Activated effector memory CD4-positive, alpha-beta T cell treated with anti-CD3 and anti-CD28 coated beads, Interleukin-2, amount 50 U/mL, for 16 hours (primary cell): Measurements from ENCODE around the gene FOXS1.

Experiments
- DNase-seq: peaks from one replicate; pipeline ENCODE4 v3.0.0-alpha.2; 2020

The FOXS1 gene

DNA sequence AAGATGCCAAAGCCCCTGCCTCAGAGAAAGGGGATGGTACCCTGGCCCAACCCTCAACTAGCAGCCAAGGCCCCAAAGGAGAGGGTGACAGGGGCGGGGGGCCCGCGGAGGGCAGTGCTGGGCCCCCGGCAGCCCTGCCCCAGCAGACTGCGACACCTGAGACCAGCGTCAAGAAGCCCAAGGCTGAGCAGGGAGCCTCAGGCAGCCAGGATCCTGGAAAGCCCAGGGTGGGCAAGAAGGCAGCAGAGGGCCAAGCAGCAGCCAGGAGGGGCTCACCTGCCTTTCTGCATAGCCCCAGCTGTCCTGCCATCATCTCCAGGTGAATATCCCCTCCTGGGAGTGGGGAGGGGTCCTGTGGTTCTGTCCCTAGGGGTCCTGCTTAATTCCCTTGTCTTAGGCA, 25.2 kb downstream of the FOXS1 start:
- peak; percentile 37 for DNase-seq

DNA sequence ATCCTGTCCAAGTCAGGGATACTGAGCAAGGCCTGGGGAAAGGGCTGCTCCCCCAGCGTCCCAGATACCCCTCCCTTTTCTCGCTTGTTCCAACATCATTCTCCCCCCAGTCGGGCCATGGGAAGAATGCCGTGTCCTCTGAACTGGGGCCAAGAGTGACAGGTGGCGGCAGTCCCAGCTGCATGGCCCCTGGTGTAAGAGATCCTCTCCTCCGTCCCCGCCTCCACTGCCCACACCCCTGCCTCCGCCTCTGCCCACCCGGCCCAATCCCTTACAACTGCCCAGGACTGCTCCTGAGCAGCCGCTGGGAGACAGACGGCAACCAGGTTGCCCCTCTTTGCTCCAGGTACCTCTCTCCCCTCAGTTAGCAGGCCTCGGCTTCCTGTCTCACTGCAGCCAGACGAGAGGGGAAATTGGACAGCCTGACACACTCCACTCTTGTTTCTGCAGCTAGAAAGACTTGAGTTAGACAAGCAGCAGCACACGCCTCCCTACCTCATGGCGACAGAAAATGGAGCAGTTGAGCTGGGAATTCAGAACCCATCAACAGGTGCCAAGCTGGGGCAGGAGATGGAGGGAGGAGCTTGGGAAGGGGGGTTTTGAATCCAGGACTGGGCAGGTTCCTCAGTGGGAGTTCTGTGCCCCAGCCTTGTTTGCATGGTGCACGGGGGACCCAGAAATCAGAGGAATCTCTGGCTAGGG, 26.2 kb downstream of the FOXS1 start, which contains the start of gene MYLK2:
TSS of gene MYLK2 (plus strand) at position 274 of the 702 bp plus-strand sequence. CDS start at position 499, 225 bp downstream.
- peak; percentile 53 for DNase-seq

DNA sequence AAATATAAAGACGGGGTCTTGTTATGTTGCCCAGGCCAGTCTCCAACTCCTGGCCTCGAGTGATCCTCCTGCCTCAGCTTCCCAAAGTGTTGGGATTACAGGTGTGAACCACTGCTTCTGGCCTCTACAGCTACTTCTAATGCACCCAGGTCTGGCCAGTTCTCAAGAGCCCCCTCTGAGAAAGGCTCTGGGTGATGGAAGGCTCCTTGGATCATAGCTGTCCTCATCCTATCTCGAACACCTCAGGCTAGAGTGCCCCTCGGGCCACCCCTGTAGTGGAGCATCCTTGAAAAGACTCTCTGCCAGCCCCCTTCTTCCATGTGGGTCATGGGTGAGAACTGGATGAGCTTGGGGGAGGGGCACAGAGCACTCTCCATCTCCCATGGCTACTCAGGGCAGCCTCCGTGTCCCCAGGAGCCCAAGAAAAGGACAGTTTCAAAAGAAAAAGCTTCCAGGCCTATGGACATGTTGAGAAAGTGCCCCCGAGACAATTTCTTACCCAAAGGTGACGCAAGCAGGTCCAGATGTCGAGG, 27.0 kb downstream of the FOXS1 start:
- DNase-seq, result peak; percentile 41

DNA sequence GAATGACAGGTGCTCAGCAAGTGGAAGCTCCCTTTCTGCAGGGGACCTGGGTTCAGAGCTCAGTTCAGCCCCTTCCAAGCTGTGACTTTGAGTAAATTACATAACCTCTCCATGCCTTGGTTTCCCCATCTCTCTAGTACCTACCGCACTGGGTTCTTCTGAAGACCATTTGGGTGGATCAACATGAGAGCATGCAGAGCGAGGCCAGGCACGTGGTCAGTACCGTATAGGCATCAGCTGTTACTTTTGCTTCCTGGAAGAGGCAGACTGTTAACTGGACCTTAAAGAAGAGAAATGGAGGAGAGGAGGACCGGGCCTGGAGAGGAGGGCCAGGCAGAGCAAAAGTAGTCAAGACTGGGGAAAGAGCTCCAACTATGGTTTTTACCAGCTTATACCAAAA, 27.9 kb downstream of the FOXS1 start:
- peak; percentile 13 for DNase-seq

DNA sequence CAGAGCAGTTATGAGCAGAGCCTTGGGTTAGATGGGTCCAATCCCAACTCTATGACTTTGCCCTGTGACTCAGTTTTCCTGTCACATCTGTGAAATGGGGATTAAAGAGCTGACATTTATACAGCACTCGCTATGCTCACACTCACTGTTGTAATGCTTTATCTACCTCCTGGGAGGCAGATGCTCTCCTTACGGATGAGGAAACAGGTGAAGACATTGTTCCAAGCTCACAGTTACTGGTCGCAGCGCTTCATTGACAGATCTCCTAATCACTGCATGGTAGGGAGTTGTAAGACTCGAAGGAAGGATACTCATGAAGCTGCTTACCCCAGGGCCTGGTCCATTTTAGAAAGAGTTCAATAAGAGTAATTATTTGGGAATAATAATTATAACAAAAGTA, 29.2 kb downstream of the FOXS1 start:
- no peak for DNase-seq

DNA sequence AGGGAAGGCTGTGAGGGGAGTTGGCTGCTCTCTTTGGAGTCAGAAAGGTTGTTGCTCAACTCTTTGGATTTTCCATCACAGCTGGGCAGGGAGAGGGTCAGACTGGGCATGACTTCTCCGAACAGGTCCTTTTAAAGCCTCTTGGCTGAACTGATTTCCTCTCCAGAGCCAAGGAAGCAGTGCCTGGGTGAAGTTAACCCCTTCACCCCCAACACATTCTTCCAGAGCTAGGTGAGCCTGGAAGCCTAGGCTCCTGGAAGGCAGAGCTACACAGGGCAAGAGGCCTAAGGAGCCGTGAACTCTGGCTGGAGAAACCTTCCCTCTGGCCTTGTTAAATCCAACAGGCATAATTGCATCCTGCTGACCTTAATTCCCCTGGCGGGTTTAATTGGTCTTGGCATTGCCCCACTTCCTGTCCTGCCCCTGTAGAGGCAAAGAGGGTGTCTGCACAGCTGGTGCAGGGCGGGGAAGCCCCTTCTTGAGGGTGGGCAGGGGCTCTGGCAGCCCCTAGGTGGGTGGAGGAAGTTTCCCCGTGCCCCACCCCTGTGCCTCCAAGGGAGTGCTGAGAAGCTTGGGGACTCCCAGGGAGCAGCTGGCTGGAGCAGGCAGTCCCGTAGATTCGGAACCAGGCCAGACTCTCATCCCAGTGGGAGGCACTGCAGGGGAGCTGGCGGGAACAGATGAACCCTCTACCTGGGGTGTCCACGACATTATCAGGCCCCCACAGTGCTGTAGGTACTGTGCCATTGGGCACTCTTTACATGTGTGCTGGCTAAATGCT, 29.8 kb downstream of the FOXS1 start:
- peak; percentile 51 for DNase-seq

DNA sequence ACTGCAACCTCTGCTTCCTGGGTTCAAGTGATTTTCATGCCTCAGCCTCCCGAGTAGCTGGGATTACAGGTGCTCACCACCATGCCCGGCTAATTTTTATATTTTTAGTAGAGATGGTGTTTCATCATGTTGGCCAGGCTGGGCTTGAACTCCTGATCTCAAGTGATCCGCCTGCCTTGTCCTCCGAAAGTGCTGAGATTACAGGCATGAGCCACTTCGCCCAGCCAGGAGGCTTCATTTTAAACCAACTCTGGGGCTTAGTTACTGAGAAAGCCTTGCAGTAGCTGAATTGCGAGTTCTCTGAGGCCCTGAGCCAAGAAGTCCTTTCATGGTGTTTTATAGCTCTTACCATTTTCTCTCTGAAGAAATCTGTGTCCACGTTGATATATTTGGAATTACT, 31.3 kb downstream of the FOXS1 start:
- peak; percentile 5 for DNase-seq

DNA sequence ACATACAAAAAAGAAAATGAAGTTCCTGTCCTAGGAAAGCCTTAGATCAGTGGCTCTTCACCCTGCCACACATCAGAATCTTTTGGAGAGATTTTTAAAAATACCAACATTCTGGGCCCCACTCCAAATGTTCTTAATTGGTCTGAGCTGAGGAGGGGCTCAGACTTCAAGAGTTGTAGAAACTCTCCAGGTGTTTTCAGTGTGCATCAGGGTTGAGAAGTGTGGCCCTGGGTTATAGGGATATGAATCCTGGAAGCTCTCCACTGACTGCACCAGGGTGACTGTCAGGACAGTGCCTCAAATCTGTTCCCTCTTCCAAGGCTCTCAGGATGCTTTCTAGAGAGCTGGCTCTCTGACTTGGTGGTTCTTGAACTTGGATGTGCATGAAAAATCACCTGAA, 31.8 kb downstream of the FOXS1 start:
- DNase-seq, result no peak

DNA sequence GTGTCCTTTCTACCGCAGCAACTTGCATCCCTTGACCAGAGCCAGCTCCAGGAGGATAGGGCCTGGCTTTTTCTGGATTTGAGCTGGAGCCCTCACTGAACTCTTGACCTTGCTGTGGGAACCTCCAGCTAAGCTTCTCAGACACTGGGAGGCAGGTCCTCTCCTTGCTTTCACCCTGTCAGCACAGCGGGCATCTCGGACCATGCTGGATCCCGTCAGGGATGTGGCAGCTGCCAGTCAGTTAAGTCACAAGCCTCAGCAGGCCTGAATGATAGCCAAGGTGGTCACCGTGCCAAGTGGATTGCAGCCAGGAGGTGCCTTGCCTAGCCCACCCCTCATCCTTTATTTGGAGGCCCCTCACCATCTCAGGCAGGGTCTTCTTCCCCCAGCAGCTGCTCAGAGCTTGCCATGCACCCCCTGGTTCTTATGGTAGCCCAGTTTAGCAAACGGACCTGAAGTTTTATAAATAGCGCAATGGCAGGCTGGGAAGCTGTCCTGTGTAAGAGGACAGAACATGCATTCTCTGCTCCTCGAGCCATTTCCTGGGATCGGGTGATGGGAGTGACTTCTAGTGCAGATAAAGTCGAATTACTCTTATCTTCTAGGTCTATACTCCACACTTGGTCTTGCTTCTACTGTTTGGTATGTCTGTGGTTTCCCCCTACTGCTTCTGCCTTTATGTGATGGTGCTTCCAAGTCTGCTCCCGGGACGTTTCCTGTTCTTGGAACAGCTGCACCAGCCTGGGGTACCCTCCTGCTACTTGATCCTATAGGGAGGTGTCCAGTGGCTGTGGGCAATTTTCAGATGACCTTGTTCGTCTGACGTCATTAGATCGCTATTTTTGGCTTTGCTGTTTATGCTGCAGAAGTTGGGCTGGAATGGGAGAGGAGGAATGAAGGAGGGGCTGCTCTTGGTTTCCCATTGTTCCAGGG, 33.3 kb downstream of the FOXS1 start:
- peak; percentile 37 for DNase-seq

DNA sequence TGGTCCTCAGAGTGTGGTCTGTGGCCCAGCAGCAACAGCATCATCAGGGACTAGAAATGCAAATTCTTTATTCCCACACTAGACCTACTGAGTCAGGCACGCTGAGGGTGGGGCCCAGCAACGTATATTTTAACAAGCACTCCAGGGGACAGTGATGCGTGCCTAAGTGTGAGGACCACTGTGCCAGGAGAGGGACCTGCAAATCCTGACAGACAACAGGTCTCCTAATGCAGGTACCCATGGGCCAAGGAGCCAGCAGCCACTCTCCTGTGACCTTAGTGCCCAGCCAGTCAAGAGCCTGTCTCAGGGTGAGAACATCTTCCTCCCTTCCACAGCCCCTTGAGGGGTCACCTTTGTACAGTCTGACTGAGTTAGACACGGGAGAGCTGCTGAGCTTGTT, 34.2 kb downstream of the FOXS1 start:
- peak; percentile 34 for DNase-seq

DNA sequence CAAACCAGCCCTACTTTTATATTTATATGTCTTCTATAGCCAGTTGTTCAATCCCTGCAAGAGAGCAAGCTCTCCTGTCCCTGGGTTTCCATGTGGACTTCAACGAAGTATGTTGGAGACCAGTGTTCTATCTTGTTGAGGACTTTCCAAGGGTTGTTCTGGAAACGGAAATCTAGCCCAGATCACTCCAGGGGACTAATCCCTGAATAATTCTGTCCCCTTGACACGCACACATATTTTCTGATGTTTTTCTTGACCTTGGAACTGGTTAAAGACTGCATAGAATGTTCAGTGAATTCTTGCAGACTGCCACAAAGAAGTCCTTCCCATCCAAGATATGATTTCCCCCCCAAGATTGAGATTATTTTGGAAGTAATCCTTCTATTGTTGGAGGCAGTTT, 35.7 kb downstream of the FOXS1 start:
- no peak for DNase-seq

DNA sequence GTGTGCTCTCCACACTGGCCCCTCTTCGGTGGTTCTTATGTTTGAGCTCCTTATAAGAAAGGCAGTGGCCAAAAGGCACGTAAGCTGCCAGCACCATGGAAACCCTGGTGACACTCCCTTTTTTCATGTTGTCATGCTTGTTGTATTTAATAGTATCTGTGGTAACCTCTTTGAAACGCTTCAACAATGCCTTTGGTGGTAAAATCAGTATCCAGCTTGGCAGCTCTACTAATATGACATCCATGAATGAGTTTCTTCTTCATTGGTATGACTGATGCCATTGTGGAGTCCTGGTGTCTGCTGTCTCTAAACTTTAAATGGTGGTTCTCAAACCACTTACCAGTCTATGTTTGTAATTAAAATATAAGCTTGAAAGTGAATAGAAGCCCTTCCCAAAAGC, 36.9 kb downstream of the FOXS1 start:
- no peak for DNase-seq

DNA sequence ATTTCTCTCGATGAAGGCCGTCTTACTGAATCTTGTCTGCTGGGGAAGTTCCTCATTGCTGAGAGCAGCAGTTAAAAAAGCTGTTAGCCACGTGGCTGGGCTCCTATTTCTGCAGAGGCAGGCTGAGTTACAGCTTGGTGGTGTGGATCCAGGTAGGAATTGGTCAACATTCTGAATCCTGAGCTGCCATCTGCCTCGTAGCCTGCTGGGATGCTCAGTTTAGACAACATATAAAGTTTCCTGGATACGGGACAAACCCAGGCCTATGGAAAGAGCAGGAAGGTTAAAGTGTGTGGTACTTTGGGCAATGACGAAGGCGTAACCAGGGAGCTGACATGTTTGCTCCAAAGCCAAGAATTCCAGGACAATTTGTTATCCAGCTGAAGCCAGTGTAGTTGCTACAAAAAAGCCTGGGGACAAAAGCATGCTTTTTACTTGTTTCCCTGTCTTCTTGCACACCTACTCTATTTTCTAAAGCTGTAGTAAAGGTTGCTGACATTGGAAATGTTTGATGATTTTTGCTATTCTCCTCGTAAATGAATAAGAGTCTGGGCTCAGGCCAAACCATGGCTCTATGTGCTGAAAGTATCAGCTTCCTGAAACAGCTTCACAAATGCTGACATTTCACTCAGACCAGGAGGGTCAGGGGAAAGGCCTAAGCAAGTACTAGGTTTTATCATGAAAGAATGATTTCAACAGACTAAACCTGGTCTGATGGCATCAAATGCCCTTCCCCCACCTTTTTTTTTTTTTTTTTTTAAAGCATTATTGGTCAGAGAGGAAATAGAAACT, 38.6 kb downstream of the FOXS1 start:
- peak; percentile 12 for DNase-seq

DNA sequence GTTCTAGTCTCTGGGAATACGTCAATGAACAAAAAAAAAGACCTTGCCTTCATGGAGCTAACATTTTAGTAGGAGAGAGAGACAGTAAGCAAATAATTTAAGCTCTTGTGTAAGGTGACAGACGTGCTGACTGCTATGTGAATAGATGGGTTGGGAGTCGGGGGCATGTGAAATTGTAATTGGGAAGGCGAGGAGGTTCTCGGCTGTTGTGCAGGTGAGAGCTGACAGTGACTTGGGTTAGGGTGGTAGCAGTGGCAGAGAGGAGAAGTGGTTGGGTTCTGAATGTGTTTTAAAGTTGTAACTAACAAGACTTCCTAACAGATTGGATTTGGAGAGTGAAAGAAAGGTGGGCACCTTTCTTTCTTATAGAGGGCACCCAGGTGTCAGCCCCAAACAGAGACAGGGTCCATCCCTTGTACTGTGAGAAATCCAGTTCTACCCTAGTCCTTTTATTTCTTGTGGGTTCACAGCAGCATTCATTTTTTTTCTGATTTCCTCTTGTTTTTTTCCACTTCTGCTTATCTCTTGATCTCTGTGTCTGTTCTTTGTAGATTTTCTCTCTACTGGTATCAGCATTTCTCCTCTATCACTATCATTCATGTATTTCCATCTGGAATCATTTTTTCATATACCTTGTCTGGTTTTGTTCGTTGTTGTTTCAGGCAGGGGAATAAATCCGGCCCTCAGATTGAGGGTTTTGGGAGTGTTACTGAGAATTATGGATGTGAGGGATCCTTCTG, 41.7 kb downstream of the FOXS1 start:
- no peak for DNase-seq

DNA sequence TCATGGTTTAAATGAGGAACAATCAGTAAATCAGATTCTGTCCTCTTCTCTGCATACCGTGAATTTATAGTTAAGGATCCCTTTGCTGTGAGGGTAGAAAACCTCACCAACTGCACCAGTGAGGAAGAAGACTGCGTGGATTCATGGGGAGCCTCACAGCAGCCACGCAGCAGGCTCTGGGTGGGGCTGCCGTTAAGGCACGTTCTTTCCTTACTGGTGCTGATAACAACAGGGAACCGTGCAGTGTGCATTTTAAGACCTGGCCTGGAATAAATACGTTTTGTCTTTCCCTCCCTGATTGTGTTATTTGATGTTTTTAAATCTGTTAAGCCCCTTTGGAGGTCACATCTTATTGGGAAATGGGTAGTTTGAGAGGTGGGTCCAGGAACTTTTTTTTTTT, 43.9 kb downstream of the FOXS1 start:
- DNase-seq, result no peak

DNA sequence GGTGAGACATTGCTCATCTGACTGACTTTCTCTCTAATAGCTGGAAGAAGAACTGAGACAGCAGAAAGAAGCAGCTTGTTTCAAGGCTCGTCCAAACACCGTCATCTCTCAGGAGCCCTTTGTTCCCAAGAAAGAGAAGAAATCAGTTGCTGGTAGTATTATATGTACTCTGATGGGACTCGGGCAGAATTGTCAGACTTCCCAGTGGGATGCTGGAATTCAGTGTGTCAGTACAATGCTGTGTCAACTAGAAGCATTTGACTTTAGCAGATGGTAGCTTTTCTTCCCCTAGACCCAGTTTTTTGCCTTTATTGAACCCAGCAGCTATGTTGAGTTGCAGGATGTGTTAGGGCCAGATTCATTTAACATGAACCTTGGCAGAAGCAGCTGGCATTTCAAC, 48.0 kb downstream of the FOXS1 start:
- DNase-seq, result no peak
